Hematopoietic multipotent progenitor cell treated with erythropoietin and hydrocortisone succinate and interleukin-3 and kit ligand, for 8 days (in vitro differentiated cells): Measurements from ENCODE around the gene FAM110D.

ENCODE experiments used
- DNase-seq: peaks from one replicate; pipeline ENCODE4 v3.0.0-alpha.2; 2015

FAM110D gene

DNA sequence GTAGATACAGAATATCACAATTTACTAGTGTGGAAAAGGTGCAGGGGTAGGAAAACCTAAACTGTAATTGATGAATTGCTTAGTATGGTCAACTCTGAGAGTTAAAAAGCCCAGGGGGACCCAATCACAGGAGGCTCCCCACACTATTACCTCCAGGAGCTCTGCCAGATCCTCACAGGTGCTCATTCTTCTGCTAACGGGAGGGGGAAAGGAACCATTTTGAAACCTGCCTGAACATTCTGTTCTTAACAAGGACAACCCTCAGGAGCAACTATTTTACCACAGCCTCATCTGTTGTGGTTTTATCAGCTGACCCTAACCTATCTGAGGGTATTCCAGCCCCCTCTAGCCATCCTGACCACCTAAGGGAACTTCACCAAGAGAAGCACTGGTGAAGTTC, 28.2 kb upstream of the FAM110D start:
- DNase-seq = no peak

DNA sequence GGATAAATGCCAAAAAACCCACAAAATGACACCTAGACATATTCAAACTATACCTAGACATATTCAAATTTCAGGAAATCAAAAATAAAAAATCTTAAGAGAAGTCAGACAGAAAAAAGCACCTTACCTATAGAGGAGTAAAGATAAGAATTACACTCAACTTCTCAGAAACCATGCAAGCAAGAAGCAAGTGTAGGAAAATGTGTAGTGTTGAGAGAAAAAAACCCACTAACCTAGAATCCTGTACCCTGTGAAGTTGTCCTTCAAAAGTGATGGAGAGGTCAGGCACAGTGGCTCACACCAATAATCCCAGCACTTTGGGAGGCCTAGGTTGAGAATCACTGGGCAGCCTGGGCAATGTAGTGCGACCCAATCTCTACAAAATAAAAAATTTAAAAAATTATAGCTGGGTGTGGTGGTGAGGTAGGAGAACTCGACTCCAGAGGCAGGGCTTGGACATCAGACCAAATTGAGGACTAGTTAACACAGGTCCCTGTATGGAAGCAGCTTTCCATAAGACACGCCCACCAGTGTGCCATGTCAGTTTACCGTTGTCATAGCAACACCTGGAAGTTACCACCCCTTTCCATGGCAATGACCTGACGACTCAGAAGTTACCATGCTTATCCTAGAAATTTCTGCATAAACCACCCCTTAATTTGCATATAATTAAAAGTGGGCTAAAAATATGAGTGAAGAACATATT, 26.6 kb upstream of the FAM110D start:
- peak; percentile 64 for DNase-seq

DNA sequence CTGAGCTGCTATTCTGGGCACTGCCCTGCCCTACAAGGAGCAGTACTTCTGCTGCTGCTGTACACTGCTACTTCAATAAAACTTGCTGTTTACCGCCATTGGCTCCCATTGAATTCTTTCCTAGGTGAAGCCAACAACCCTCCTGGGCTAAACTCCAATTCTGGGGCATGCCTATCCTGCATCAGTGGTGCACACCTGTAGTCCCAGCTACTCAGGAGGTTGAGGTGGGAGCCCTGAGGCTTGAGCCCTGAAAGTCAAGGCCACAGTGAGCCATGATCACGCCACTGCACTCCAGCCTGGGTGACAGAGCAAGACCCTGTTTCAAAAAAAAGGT, 26.1 kb upstream of the FAM110D start:
- DNase-seq = no peak

DNA sequence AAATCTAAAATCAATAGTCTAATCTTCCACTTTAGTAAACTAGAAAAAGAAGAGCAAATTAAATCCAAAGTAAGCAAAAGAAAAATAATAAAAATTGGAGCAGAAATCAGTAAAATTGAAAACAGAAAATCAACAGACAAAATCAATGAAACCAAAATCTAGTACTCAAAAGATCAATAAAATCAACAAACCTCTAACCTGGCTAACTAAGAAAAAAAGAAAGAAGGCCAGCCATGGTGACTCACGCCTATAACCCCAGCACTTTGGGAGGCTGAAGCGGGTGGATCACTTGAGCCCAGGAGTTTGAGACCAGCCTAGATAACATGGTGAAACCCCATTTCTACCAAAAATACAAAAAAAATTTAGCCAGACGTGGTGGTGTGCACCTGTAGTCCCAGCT, 24.4 kb upstream of the FAM110D start:
- no peak for DNase-seq

DNA sequence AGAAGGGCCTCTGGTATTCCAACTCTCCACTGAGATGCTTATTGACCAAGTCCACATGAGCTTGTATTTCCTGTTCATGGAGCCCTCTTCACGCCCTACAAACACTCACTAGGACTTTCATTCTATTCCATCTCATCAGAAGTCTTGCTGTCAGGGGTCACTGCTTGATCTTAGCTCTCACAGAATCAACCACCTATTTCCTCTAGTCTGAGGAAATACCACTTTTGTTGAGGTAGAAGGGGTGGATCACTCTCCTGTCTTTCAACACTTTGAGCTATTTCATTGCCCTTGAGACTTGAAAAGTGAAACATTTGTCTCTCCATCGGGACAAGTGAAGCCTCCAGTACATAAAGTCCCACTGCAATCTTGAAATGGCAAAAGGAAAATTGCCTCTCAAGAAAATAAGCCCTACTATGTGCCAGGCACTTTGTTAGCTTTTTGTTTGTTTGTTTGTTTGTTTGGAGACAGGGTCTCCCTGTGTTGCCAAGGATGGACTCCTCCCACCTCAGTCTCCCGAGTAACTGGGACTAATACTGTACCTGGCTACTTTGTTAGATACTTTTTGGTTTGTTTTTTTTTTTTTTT, 19.8 kb upstream of the FAM110D start:
- no peak for DNase-seq

DNA sequence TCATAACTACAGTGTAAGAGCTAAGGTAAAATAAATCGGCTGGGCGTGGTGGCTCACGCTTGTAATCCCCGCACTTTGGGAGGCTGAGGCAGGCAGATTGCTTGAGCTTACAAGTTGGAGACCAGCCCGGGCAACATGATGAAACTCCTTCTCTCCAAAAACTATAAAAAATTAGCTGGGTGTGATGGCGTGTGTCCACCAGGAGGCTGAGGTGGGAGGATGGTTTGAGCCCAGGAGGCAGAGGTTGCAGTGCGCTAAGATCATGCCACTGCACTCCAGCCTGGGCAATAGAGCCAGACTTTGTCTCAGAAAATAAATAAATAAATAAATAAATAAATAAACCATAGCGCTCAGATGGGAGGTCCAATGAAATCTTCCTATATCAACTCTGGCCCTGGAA, 16.7 kb upstream of the FAM110D start:
- no peak for DNase-seq

DNA sequence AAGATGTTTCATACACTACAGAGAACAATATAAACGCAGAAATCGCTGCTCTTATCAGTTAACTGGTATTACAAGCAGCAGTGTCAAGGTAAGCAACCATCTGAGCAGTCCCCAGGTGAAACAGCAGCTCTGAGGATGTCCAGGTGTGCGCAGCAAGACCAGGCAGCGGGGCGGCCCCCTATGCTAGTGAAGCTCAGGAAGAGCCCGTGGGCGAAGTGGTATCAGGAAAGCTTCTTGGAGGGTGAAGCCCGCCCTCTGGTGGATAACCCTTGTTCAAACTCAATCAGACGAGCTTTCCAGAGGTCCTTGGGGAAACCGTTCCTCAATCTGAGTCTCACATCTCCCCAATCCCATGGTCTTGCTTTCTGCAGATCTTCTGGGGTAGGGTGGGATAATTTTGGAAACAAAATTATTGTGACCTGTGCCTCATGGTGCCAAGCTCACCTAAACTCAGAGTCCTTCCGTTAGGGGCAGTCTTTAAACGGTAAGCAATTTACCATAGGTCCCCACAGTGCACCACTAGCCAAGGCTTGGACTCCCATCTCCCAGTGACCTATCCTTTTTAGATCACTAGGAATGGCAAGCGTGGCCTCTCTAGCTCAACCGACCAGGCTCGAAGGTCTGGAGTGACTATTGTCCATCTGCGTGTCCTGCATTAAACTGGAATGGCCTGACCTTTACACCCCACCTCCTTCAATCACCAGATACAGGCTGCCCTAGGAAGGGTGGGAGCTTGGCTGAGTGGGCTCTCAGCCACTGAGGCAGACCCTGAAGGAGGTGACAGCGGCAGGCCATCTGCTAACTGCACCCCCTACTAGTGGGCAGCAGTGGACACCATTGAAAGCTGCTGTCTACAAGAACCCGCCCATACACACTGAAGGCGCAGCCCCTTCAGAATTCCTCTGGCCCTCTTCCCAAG, 13.6 kb upstream of the FAM110D start:
- DNase-seq = peak; percentile 91

DNA sequence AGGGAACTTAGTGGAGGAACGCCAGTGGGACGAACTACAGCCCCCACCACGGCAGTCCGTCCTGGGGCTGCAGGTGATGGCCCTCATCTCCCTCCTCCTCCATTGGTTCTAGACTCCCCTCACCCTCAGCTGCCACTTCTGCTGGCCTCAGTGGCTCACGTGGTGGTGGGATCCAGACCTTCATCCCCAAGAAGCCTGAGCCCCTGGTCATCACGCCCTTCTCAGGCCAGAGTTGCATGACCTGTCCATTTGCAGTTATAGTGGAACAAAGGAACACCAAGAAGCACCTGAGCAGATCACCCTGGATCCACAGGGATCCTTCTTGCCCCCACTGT, 13.0 kb upstream of the FAM110D start:
- no peak for DNase-seq

DNA sequence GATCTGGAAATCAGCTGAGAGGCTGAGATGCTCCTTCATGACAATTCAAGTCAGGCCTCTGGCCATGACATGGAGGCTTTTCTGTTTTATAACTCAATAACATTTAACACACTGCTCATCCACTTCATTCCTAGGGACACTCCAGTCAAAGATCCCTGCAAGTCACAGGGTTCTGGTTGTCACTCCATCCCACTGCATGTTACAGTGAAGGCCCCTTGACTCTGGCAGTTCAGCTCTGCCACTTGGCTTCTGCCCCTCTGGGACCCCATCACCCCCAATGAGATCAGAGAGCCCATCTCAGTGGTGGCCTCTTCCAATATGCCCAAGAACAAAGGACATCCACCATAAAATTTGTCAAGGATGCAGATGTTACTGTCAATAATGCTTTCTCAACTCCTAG, 10.0 kb upstream of the FAM110D start:
- DNase-seq = no peak

DNA sequence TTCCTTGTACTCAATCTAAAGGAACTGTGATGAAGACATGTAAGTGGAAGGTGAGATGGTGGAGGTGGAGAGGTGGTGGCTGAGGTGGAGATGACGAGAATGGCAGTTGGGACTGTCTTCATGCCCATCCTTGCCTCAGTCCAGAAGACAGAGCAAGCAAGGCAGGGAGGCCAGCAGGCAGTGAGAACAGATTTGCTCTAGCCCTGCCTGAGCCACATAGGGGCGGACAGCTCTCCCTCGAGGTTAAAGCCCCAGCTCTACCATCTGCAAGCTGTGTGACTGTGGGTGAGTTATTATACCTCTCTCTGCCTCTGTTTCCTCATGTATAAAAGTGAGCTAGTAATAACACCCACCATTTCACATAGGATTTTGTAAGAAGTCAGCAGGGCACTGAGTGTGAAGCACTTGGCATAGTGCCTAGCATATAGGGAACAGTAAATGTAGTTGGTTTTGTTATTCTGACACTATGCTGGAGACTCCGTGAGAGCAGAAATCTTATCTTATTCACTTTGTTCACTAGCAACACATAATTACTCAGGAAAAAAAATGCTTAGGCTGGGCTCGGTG, 4.8 kb upstream of the FAM110D start:
- DNase-seq = no peak

DNA sequence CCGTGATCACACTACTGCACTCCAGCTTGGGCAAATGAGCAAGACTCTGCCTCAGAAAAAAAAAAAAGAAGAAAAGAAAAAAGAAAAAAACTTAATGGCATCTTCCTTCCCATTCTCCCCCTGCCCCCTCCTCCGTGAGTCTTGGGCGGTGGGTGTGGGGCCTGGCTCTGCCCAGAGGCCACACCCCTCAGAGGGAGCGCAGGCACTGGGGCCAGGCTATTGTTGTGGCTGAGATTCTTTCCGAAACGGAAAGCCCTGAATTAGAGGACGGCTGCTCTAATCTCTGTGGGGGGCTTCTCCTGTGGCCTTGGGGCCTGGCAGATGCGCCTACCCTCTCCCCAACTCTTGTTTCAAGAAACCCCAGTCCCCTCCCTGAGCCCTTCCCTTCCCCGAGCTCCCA, 4.1 kb upstream of the FAM110D start:
- no peak for DNase-seq

DNA sequence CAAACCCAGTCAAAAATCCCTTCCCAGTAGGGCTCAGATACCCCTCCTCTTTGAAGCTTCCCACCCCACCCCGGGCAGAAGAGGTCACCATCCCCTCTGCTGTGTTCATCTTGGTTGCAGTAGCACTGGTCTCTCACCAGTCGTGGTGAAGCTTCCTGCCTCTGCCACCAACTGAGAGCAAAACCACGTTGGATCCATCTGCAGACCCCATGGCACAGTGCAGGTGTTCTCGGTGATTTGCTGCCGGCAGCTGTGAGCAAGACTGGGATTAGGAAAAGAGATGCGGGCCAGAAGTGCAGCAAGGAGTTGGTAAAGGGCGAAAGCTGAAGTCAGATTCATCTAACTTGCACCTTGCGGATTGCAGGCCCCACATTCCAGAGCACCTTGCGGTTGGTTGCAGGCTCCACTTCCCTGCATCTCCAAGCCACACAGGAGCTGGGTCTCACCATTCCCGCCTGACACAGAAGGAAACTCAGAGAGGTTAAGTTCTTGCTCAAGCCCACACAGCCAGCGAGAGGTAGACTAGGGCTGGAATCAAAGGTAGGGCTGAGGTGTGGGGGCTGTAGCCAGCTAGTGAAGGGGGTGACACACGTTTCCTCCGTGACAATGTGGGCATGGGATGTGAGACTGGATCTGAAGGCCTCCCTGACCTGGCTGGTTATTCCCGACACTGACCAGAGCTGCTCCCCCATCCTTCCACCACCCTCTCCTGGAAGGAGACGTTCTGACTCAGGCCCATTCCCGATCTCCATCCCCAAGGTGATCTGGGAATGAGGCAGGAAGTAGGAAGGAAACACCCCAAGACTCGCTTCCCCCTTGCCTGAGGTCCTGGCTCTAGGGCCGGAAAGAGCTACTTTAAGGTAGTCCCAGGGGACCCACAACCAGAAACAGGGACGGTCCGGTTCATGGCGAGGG, 3.3 kb upstream of the FAM110D start:
- DNase-seq = no peak

DNA sequence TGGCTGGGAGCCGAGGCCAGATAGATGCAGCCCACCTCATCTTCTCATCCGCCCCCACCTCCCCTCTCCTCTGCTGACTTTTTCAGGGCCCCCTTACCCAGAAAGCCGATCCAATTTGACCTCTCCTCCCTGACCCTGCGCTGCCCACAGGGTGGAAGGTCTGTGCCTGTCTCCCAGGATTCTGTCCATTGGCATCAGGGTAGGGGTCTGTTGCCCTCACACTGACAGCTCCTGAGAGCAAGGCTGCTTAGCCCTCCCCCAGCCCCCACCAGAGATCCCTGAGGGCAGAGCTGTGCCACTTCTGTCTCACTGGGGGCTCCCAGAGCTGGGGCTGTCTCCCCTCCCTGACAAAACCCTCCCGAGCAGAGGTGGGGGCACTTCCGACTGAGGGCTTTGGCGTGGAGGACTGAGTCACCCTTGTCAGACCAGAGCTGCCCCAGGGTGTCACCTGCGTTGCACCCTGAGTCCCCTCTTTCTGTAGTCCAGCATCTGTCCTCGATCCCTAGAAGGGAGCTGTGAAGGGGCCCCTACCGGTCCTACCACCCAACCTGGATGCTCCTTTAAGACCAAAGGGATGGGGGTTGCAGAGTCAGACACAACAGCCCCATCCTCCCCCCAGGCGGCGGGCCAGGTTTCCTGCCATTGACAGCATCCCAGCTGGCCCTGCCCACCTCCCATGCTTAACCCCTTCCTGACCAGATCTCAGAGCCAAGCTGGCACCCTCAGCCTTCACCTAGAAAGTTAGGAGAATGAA, 2.4 kb upstream of the FAM110D start:
- no peak for DNase-seq

DNA sequence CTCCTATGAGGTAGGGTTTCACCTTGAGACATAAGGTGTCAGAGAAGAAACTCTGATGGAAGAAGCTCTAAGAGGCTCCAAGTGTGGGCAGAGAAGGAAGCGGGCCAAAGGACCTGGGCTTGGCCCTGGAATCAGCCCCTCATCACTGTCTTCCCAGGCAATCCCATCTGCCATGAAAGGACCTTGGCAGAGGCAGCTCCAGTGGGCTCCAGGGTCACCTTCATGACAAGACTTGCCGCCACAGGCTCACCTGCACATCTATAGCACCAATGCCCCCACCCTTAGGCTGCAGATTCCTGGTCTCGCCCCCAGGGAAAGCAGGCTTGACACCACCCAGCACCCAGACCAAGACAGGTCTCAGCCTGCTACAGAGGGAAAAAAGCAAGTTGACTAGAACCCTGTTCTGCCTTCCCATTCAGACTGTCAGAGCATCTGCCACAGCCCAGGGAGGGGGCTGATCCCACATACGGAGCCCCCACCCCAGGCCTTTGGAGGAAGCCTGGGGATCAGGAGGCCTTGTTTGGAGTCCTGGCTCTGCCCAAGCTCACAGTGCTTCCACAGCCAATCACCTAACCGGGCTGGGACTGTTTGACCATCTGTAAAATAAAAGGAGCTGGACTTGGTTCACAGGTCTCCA, 490 bp upstream of the FAM110D start:
- no peak for DNase-seq

DNA sequence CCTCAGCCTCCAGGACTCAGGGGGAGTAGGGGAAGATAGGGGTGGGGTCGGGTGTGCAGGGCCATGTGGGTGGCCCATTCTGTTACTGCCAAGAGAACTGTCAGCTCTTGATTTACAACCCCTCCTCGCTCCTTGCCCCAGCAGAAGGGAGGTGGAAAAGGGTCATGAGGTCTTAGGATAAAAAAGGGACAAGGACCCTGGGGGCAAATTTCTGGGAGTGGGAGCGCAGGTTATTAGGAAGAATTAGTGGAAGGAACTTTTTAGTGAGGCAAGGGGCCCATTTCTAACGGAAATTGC, 812 bp downstream of the FAM110D start:
- DNase-seq = no peak

DNA sequence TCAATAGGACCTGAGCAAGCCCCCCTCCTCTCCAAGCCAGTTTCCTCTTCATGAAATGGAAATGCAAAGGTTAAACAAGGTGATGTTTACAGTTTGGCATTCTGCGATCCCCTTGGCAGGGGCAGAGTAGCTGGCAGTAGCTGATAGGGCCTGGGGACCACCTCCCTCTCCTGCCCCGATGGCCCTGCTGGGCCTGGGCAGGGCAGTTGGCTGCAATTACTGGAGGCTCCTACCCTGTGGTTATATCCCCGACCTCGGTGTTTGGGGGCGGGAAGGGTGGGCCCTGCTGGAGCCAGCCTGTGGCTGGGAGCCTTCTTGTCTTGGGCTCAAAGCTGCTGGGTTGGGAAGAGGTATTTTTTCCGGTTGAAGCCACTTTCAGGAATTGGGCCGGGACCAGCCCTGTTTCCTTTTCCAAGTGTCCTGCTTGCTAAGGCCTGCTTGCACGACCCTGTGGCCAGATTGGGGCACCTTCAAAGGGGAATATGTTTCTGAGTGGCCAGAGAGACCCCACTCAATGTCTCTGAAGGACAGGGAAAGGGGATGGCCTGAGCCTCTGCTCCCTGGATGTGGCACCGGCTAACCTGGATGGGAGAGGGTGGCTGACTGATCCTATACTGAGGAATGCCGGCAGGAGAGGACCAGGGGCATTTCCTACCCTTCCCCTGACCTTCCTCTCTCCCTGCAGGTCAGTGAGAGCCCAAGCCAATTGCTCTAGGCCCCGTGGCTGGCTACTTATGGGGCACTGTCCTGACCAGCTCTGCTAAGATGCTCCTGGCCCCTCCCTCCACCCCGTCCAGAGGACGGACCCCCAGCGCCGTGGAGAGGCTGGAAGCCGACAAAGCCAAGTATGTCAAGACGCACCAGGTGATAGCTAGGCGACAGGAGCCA, 1.9 kb downstream of the FAM110D start:
- peak; percentile 73 for DNase-seq

DNA sequence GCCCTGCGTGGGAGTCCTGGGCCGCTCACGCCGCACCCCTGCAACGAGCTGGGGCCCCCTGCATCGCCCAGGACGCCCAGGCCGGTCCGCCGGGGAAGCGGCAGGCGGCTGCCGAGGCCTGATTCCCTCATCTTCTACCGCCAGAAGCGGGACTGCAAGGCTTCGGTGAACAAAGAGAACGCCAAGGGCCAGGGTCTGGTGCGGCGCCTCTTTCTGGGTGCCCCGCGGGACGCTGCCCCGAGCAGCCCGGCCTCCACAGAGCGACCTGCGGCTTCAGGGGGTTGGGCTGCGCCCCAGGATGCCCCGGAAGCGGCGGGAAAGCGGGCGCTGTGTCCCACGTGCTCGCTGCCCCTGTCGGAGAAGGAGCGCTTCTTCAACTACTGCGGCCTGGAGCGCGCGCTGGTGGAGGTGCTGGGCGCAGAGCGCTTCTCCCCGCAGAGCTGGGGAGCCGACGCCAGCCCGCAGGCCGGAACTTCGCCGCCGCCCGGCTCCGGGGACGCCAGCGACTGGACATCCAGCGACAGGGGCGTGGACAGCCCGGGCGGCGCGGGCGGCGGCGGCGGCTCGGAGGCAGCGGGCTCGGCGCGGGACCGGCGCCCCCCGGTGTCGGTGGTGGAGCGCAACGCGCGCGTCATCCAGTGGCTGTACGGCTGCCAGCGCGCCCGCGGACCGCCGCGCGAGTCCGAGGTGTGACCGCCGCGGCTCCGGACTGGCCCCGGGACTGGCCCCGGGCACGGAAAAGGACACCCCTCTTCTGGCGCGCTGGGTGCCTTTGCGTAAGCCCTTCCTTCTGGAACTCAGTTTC, 2.7 kb downstream of the FAM110D start:
- DNase-seq = peak; percentile 76

DNA sequence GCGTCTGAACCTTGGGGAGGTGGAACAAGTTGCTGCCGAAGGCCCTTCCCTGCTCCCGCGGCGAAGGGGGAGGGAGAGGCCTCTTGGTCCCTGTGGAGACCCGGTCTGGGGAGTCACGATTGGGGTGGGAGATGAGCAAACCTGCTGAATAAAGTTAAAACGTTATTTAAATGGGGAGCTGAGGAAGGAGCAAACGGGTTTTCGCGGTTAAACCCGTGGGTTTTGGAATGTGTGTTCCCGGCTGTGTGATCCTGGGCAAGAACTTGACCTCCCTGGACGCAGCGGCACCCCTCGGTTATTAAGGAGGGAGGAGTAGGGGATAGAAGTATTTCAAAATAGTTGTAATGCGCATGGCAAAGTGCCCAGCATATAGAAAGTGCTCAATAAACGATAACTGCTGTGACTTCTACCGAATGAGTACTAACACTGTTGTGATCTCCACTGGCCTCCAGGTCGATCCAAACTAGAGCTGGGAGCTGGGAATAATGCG, 3.4 kb downstream of the FAM110D start:
- DNase-seq = peak; percentile 45

DNA sequence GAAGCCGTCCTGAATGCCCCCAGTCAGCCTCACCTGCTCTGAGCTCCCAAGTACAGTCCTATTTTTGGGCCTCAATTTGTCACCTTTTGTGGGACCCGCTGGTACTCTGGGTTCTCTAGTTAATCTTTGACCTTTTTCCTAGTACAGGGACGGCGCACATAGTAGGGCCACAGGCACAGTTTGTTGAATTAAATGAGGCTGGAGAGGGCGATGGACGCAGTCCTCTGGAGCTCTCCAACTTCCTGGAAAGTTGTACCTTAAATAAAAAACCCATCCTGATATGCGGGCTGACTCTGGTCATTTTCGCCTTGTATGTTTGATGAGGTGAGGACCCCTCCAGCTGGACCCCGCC, 4.8 kb downstream of the FAM110D start:
- no peak for DNase-seq
